MM.1S (cell line): ENCODE results near the gene MMP24OS.

Experiments used
- DNase-seq: peaks from one replicate; pipeline ENCODE4 v3.0.0-alpha.2; 2015
- H2AFZ ChIP-seq: fragments of 300-600 bp; sonication (generic); 2 replicates; pipeline ENCODE4 v1.6.0; 2016; ENCODE audit warnings: antibody characterized with exemption, low read length
- H3F3A ChIP-seq: fragments of 300-600 bp; sonication (generic); 2 replicates; pipeline ENCODE4 v1.6.1; 2016; ENCODE audit warnings: mild to moderate bottlenecking, antibody characterized with exemption, low read length, moderate library complexity, mixed read lengths; ENCODE audit not compliant: insufficient read depth
- H3K27ac ChIP-seq: fragments of 300-600 bp; sonication (generic); 2 replicates; pipeline ENCODE4 v1.5.1; 2016; ENCODE audit warnings: mild to moderate bottlenecking, low read length
- H3K27me3 ChIP-seq: fragments of 300-600 bp; sonication (generic); replicated peaks from 2 replicates; pipeline ENCODE4 v1.6.0; 2016; ENCODE audit warnings: low read length; ENCODE audit not compliant: insufficient read depth
- H3K36me3 ChIP-seq: fragments of 300-600 bp; sonication (generic); replicated peaks from 2 replicates; pipeline ENCODE4 v1.6.1; 2016; ENCODE audit warnings: mild to moderate bottlenecking, low read length, mixed read lengths; ENCODE audit not compliant: insufficient read depth
- H3K4me1 ChIP-seq: fragments of 300-600 bp; sonication (generic); 2 replicates; pipeline ENCODE4 v1.6.1; 2016; ENCODE audit warnings: low read length, mixed read lengths
- H3K4me2 ChIP-seq: fragments of 300-600 bp; sonication (generic); 2 replicates; pipeline ENCODE4 v1.6.0; 2016; ENCODE audit warnings: low read depth, low read length
- H3K4me3 ChIP-seq: fragments of 300-600 bp; sonication (generic); 2 replicates; pipeline ENCODE4 v1.5.1; 2016; ENCODE audit warnings: low read length, mixed read lengths
- H3K79me2 ChIP-seq: fragments of 300-600 bp; sonication (generic); 2 replicates; pipeline ENCODE4 v1.6.1; 2016; ENCODE audit warnings: mixed run types, low read length, mixed read lengths
- H3K9ac ChIP-seq: fragments of 300-600 bp; sonication (generic); 2 replicates; pipeline ENCODE4 v1.6.1; 2016; ENCODE audit warnings: low read length, mixed read lengths
- H3K9me2 ChIP-seq: fragments of 300-600 bp; sonication (generic); replicated peaks from 2 replicates; pipeline ENCODE4 v1.6.1; 2016; ENCODE audit warnings: mild to moderate bottlenecking, low read length, mixed read lengths; ENCODE audit not compliant: insufficient read depth
- H3K9me3 ChIP-seq: fragments of 300-600 bp; sonication (generic); replicated peaks from 2 replicates; pipeline ENCODE4 v1.6.1; 2016; ENCODE audit warnings: mild to moderate bottlenecking, low read length, mixed read lengths; ENCODE audit not compliant: insufficient read depth
- H4K20me1 ChIP-seq: fragments of 300-600 bp; sonication (generic); 2 replicates; pipeline ENCODE4 v1.6.1; 2016; ENCODE audit warnings: mild to moderate bottlenecking, low read length, moderate library complexity, mixed read lengths; ENCODE audit not compliant: insufficient read depth
- EZH2 ChIP-seq: fragments of 300-600 bp; sonication (generic); optimal IDR thresholded peaks from 2 replicates; pipeline ENCODE3; 2017; ENCODE audit warnings: low read depth, mild to moderate bottlenecking, antibody characterized with exemption, low read length, mixed read lengths
- EZH2phosphoT487 ChIP-seq: fragments of 300-600 bp; sonication (generic); IDR thresholded peaks from 2 replicates; pipeline ENCODE4 v1.6.1; 2018; ENCODE audit warnings: antibody characterized with exemption, low read length
- TF ChIP-seq, protein P1 (sequence below): fragments of 300-600 bp; sonication (generic); IDR thresholded peaks from 2 replicates; pipeline ENCODE4 v1.5.1; 2016; ENCODE audit warnings: antibody characterized with exemption, low read length, mixed read lengths

Gene MMP24OS

GRCh38 chr20:35279533-35280174, 1.7 kb upstream of the MMP24OS start:
- no peak for DNase-seq
- H3K9me2 ChIP-seq, result no peaks in the 10 kb centered on the region
- H3K4me1 ChIP-seq, result peaks cover 5% of the 10 kb centered on the region; the same call in 1 of the 2 replicates
- no peaks in the 10 kb centered on the region for H4K20me1 ChIP-seq
- no peak overlapping the region for H3K9ac ChIP-seq
- no peak overlapping the region for H3K4me2 ChIP-seq
- H2AFZ ChIP-seq, result no peak overlapping the region
- H3K79me2 ChIP-seq, result peaks cover 53% of the 10 kb centered on the region
- no peaks in the 10 kb centered on the region for H3K9me3 ChIP-seq
- peaks cover 14% of the 10 kb centered on the region for H3F3A ChIP-seq
- TF ChIP-seq EZH2phosphoT487 (no peak), EZH2 (no peak)
- TF ChIP-seq, protein P1, sequence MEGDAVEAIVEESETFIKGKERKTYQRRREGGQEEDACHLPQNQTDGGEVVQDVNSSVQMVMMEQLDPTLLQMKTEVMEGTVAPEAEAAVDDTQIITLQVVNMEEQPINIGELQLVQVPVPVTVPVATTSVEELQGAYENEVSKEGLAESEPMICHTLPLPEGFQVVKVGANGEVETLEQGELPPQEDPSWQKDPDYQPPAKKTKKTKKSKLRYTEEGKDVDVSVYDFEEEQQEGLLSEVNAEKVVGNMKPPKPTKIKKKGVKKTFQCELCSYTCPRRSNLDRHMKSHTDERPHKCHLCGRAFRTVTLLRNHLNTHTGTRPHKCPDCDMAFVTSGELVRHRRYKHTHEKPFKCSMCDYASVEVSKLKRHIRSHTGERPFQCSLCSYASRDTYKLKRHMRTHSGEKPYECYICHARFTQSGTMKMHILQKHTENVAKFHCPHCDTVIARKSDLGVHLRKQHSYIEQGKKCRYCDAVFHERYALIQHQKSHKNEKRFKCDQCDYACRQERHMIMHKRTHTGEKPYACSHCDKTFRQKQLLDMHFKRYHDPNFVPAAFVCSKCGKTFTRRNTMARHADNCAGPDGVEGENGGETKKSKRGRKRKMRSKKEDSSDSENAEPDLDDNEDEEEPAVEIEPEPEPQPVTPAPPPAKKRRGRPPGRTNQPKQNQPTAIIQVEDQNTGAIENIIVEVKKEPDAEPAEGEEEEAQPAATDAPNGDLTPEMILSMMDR, result no peak
- no peaks in the 10 kb centered on the region for H3K27me3 ChIP-seq
- no peak overlapping the region for H3K27ac ChIP-seq
- no peaks in the 10 kb centered on the region for H3K36me3 ChIP-seq
- H3K4me3 ChIP-seq, result no peak overlapping the region

DNA sequence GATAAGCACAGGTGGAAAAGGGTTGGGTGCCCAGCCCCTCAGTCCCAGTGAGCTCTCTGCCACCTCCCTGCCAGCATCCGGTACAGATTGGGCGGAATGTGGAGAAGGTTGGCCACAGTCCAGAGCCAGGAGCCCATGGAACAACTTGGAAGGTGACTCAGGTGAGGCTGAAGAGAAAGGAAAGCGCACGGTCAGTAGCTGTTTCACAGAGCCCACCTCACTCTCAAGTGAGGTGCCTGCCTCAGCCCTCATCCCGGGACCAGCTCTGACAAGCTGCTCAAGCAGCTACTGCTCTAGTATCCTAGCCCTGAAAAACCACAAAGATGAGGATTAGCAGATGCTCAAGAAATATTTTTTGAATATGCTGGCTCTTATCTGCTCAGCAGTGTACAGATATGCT, 1.1 kb upstream of the MMP24OS start:
- H3K4me3 ChIP-seq, result no peak overlapping the region
- H2AFZ ChIP-seq, result no peak overlapping the region
- H3K9ac ChIP-seq, result no peak overlapping the region
- no peaks in the 10 kb centered on the region for H3K9me2 ChIP-seq
- peaks cover 48% of the 10 kb centered on the region for H3K79me2 ChIP-seq
- no peak overlapping the region for H3K4me2 ChIP-seq
- H3K27ac ChIP-seq, result no peak overlapping the region
- TF ChIP-seq EZH2phosphoT487, result no peak
- no peak for DNase-seq
- peaks cover 5% of the 10 kb centered on the region; the same call in 1 of the 2 replicates for H3K4me1 ChIP-seq
- H3F3A ChIP-seq, result peaks cover 14% of the 10 kb centered on the region
- H3K27me3 ChIP-seq, result no peaks in the 10 kb centered on the region
- H4K20me1 ChIP-seq, result no peaks in the 10 kb centered on the region
- no peaks in the 10 kb centered on the region for H3K9me3 ChIP-seq
- no peaks in the 10 kb centered on the region for H3K36me3 ChIP-seq

GRCh38 chr20:35277127-35277526, 795 bp downstream of the MMP24OS start:
- Histone ChIP-seq H3K4me2 (peak overlapping the region; percentile 95), H3K9me2 (no peaks in the 10 kb centered on the region), H3K9ac (peak overlapping the region; percentile 57), H3K9me3 (no peaks in the 10 kb centered on the region), H3K79me2 (peaks cover 30% of the 10 kb centered on the region), H4K20me1 (no peaks in the 10 kb centered on the region), H3K4me3 (peak overlapping the region; percentile 69), H3K36me3 (no peaks in the 10 kb centered on the region), H3K27me3 (no peaks in the 10 kb centered on the region), H3F3A (peaks cover 14% of the 10 kb centered on the region), H3K27ac (no peak overlapping the region), H3K4me1 (no peaks in the 10 kb centered on the region), H2AFZ (peak overlapping the region; percentile 29; the same call in 1 of the 2 replicates)
- no peak for TF ChIP-seq EZH2
- no peak for TF ChIP-seq EZH2phosphoT487
- TF ChIP-seq, protein P1, result no peak
- DNase-seq, result no peak

GRCh38 chr20:35276408-35276807, 1.5 kb downstream of the MMP24OS start:
- Histone ChIP-seq H3K79me2 (peaks cover 27% of the 10 kb centered on the region), H3K36me3 (no peaks in the 10 kb centered on the region), H3K9me3 (no peaks in the 10 kb centered on the region), H3K9me2 (no peaks in the 10 kb centered on the region), H2AFZ (no peak overlapping the region), H4K20me1 (no peaks in the 10 kb centered on the region), H3K4me3 (no peak overlapping the region), H3K4me1 (no peaks in the 10 kb centered on the region), H3K27me3 (no peaks in the 10 kb centered on the region), H3K9ac (peak overlapping the region; percentile 57; the same call in 1 of the 2 replicates), H3F3A (peaks cover 14% of the 10 kb centered on the region), H3K4me2 (peak overlapping the region; percentile 95), H3K27ac (no peak overlapping the region)
- no peak for TF ChIP-seq EZH2
- TF ChIP-seq, protein P1, result no peak
- no peak for TF ChIP-seq EZH2phosphoT487
- no peak for DNase-seq
